HG03520 (cell line): ENCODE data around the gene PAX5.

Experiments used
- ATAC-seq: cut with Tn5 transposase; IDR thresholded peaks from one replicate; pipeline ENCODE4 v1.9.1; 2021; ENCODE audit warnings: mild to moderate bottlenecking, moderate library complexity; ENCODE audit not compliant: unreplicated experiment

Gene PAX5

DNA sequence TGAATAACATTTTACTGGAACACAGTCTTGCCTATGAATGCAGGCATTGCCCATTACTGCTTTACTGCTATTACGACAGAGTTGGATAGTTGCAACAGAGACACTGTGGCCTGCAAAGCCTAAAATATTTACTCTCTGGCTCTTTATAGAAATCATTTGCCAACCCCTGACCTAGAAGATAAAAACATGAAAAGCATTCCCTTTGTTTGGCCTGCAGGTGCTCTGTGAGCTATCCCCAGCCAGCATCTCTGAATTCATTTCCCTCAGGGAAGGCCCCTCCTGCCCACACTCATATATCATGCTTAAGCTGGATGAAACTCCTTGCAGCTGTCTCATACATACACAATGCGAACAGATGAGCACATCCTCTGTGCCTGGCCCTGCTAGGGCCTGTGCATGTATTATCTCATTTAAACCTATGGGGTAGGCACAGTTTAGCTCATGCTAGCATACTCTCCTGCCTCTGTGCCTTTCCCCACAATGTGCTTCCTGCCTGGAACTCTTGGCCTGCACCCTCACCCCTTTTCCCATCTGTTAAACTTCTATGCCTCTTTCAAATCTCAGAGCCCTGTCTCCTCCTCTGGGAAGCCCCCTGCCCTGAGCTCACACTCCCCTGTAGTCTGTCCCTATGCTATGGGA, 193.1 kb downstream of the PAX5 start:
- no peak for ATAC-seq

DNA sequence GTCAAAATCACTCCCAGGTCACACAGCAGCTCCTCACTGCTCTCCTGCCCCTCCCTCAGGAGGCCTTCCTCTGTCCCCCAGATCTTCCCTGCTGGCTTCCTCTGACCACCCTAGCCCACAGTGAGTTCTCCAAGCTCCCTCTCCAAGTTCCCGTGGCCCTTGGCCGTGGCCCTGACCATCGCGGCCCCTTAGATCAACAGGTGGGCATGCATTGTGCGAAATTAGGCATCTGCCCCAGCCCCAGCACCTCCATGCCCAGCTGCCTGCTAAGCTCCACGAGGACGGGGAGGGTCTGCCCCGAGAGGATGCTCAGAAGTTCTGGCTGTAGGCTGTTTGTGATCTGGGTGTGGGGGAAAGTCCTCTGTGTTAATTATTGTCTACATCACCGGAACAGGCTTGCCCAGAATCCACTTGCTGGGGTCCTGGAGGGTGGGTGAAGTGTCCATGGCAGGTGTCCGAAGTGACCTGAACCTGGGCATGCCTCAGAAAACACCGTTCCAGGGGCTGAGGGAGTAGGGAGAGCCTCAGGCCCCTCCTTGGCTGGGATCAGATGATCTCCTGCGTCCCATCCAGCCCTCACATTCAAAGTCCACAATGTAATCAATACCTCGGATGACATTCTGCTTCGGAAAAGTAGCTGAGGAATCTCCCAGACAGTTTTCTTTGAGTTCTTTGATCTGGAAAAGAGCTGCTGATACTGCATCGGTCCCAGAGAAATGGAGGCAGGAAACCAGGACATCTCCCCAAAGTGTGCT, 194.8 kb downstream of the PAX5 start:
- no peak for ATAC-seq

DNA sequence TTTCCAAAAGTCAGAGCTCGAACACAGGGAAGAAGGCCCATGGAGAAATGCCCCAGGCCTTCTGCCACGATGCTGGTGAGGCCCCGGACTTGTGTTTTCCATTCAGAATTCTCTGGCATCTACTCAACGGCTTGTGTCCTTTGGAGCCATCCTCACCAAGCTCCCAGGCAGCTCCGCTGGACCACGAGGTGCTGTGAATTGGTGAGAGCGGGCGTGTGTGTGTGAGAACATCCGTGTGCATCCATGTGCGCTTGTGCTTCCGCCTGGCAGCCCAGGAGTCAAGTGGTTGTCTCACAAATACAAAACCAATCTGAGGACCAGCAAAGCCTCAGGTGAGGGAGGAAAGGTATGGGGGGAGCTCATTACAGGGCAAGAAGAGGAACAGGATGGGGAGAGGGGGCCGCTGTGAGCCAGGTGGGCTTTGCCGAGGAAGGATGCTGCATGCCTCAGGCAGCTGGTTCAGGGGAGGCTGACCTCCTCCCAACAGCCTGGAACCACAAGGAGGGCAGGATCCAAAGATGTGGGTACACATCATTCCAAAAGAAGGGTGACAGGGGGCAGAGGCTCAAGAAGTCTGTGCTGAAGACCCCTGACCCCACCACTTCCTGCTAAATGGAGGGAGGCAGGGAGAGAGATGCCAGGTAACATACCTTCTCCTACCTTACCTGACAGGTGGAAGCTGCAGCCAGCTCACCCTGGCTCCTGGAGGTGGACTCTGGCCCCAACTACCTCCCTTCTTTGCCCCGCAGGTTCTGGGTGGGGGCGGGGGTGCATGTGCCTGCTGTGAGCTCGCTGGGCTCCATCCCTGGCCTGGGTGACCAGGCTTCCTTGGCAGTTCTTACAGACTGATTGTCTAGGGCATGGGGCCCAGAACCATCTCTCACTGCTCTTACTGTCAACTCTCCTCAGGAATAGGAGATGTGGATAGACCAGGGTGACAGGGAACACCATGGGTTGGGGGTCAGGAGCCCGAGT, 196.3 kb downstream of the PAX5 start:
- ATAC-seq: no peak

DNA sequence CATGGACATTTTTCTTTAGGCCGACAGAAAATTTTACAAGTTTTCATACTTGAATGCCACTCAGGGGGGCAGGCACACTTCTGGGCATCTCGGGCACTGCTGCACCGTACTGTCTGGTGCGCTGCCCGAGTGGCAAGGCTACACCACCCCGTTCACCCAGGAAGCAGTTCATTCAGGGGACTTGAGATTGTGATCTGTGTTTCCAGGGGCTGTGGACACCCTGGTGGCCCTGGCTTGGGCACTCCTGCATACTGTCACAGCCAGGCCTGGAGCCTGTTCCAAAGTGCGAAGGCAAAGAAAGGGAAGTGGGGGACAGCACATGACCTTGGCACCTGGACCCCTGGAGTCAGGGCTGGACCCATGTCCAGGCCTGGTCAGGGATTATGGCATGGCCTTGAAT, 197.6 kb downstream of the PAX5 start:
- ATAC-seq: no peak

DNA sequence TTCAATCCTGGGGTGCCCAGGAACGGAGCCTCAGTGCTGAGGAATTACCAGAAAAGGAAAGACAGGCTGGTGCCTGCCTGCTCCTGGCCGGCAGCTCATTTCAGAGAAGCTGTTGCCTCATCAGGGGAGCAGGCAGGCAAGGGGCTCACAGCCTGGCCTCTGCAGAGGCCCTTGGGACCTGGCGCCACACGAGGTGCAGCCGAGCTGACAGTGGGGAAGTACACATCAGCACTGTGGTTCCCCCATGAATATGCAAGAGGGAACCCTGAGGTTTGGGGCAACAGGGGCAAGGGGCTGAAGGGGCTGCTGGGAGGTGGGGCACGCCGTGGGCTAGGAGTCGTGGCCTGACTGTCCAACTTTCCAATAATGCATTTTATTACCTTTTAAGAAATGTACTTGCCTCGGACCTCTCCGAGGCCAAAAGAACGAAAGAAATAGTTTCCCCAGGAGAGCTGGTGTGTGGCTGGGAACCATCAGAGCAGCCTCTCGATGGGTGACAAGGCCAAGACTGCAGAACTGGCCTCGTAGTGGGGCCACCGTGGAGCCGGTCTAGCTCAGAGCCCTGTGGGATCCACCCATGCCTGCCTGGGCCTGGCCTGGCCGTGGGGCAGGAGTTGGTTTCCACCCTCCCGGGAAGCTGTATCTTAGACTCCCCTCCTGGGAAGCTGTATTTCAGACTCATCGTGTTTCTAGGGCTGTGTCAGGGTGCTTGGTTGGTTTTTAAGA, 198.6 kb downstream of the PAX5 start:
- ATAC-seq: no peak

DNA sequence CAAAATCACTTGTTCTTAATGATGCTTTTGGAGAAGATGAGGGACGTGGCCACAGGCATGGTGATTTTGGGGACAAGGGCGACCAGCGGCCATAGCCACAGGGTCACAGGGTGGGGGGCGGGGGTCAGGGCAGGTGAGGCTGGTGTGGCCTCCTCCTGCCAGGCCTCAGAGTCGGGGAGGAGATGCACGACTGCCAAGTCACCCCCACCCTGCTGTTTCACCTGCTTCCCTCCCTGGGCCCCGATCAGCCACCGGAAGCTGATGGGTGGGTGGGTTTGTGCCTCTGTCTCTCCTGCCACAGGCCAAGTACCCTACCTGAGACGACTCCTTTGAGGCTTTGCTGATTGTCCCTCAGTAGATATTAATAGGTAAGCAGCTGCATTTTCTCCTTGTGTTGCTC, 199.3 kb downstream of the PAX5 start:
- ATAC-seq: no peak

DNA sequence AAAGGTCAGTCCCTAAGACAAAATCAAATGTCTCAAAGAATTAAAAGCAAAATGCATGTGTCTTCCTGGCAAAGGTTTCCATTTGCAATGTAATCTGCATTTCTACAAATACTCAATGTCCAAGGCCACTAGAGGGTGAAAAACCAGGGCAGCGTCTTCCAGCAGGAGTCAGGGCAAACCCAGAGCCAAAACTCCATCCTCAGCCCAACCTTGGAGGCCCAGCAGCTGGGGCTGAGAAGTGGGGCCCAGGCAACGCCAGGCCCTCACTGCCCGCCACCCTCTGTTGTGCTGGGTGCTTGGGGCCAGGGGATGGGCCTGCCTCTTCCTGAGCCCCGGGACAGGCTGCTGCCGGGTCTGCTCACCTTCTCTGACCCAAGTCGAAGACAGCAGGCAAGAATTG, 200.1 kb downstream of the PAX5 start:
- ATAC-seq: no peak

DNA sequence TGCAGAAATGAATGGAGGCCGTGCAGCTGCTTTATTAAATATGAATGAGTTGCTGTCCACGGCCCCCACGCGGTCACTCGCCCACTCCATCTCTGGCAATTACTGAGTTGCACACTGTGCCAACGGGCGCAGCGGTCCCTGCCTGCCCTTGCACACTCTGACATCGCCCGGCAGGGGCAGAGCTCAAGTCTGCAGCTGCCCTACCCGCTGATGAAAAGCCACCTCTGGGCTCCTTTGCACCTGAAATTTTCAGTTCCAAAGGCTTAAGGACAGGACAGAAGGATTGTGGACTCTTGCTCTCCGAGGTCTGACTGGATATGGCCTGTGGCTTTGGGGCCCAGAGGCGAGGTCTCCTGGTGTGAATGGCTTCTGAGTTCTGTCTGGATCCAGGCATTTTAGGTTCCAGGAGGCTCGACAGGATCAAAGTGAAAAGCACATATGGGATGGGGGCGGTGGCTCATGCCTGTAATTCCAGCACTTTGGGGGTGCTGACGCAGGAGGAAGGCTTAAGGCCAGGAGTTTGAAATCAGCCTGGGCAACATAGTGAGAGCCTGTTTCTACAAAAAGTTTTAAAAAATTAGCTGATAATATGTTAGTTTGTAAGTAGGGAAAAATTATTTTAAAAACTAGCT, 201.8 kb downstream of the PAX5 start:
- no peak for ATAC-seq

DNA sequence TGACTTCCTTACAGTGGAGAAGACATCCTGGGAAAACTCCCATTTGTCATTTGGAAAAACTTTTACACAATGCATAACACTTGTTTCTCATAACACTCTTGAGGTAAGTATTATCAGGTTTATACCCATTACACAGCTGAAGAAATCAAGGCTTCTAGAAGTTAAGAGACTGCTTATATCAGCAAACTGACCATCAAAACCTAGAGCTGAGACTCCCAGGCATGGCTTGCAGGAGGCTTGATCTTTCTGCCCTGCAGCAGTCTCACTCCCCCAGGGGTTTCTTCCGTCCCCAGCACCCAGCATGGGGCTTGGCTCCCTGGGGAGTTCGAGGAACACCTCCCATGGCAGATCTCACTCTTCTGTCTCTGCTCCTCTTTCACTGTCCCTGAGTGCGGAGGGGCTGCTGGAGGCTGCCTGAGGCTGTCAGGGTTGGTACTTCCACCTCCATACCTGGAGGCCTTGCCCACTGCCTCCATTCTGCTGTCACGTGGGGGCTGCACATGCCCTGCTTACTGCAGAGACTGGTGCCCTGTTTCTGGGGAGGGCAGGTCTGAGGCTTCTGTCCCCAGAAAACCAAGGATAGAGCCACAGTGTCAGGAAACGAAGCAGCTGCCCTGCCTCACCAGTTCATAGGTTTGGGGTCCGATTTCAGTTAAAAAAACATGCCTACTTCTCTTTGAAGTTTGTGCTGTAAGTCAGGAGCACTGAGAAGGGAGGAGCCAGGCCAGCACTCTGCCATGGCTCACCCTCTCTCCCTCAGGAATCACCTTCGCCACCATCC, 202.5 kb downstream of the PAX5 start:
- ATAC-seq: no peak

DNA sequence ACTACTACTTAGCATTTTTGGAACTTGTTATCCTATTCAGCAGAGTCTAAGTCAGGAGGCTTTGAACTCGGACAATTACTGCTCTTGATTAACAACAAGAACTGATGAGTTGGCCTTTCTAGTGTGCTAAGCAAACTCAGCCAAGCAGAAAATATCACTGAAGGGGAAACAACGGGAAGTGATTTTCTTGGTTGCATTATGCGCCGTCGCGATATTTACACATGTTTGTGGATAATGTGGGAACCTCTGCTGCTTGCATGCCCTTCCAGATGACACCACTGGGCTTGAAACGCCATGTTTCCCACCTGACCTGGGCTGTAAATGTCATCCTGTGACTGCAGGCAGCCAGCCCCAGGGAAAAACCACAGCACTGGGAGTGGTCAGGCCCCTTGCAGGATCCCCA, 205.5 kb downstream of the PAX5 start:
- no peak for ATAC-seq

DNA sequence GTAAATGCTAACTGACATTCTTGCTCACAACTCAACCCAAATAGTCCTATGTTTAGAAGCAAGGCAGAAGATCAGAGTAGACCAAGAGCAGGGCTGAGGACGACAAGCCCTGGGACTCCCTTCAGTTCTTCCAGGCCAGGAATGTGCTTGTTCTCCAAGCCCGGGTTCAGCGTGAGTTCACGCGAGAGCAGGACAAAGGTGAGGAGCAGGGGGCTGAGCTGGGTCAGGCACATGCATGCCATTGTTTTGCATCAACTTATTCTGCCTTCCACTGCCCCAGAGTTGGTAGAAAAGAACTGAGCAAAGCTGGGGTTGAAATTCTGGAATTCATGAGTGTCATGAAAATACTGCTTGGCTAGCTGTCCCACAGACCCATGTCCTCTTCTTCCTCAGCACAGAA, 206.5 kb downstream of the PAX5 start:
- ATAC-seq: no peak

DNA sequence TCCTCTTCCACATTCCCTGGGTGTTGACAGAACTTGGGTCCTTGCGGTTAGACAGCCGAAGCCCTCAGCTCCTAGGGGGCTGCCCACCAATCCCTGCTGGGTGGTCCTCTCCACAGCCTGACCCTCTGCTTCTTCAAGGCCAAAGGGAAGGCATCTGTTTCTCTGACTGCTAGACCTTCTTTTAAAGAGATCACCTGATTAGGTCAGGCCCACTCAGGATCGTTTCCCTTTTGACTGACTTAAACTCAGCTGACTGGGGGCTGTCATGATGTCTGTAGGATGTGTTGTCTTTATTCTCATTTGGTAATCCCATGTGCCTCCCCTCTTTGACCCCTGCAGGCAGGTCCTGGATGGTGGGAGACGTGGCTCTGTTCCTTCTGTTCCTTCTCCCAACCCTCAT, 207.5 kb downstream of the PAX5 start:
- ATAC-seq: no peak

DNA sequence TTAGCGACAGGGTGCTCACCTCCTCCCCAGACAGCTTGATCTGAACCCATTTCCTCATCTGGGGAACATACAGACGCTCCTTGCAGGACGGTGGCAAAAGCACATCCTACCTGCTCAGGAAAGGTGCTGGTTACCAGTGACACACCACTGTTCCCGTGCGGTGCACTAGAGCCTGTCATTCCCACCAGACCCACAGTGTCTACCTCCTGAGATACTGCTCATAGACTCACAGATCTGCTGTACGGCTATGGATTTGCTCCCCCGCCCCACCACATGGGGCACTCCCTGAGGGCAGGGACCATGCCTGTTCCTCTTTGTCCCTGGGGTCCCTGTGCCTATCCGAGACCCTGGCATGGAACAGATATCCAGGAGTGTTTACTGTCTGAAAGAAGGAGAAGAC, 208.9 kb downstream of the PAX5 start:
- ATAC-seq: no peak

DNA sequence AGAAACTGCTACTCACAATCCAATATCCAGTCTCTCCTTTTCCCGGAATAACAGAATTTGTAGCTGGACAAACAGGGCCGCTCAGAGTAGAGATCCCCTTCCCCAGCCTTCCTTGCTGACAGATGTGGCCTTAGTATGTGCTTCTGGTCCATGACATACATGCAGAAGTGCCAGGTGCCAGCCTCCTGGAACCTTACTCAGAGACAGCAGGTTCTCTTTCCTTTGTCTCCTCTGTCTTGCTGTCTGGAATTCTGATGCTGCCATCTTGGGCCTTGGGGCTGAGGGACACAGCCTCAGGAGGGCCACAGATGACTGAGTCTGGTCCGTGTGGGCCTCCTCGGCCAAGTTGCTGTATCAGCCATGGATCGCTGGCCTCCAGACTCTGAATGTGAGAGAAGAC, 210.1 kb downstream of the PAX5 start:
- ATAC-seq: no peak

DNA sequence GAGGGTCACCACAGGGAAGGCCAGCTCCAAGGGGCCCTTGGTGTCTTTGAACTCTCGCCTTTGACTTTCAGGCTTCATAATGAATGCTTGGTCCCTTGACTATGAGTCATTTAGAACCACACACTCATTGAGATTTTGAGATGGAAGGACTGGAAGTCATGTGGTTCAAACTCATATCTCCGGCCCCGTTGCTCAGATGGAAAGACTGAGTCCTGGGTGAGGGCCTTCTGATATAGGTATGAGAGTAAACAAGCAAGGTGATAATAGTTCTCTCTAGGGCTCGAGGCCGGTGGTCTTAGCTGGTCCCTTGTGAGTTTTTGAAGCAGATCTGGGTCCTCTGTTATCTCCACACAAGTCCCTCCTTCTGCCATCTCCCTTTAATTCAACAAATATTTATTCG, 210.6 kb downstream of the PAX5 start:
- no peak for ATAC-seq

DNA sequence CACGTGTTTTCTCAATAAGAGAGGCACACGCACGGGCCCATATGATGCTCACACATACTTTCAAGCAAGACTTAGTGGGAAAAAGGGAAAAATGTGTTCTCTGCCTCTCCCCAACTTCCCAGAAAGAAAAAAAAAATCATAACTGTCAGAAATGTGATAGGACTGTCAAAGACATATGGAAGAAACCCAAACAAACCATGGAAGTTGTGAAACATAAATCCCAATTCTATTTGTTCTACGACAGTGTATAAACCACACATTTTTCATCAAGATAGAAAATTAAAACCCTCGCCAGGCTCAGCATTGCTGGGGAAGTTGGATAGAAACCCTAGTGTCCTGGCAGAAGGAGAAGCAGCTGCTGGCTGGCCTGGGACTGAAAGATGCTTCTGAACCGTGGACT, 211.9 kb downstream of the PAX5 start:
- no peak for ATAC-seq

DNA sequence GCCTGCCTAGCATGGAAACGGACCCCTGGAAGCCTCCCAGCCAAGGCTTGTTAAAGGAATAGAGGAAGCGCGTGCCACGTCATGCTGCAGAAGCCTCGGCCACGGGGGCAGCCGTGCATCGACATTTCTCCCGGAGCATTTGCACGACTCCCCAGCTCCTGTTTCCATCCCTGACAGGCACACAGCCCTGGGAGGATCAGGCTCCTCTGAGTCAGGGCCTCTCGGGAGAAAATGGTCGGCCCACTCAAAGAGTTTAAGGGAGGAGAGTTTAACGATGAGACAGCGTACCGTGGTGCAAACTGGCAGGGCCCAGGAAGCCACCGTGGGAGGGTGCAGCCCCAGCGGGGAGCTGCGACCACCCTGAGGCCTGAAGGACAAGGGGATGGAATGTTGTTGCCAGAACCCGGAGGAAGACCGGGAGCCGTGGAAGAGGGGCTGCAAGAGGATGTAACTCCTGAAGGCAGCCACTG, 213.6 kb downstream of the PAX5 start:
- ATAC-seq: no peak

DNA sequence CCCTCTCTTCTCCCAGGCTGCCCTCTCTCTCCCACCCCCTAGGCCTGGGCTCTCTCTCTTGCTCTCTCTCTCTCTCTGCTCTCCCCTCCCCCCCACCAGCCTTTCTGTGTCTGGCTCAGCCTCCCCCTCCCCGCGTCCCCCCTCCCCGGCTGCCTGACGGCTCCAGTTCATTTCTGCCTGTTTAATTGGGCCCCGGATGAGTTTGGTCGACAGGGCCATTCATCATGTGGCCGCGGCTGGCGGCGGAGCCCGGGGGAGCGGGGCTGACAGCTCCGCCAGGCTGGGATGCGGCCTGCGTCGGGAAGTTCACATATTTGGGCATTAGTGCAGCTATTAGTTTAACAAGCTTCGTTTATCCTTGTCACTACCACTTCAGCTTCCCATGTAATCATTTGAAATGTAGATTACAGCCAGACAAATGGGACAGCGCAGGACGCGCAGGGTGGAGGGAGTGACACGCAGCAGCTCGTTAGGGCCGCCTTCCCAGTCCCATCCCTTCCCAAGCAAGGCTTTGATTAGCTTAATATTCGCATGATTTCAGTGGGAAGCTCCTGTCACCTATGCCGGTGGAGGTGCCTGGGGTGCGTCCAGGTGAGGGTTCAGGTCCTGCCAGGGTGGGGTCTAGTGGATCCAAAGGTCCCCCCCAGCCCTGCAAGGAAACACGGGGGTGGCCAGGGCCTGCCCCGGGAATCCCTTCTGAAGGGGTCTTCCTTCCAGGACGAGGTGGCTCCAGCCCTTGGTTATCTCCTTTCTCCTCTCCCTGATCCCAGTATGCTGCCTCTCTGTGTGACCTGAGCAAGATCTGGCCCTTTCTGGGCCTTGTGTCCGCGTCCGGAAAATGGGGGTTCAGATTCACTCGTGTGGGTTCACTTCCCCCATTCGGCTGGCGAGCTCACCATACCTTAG, 214.8 kb downstream of the PAX5 start:
- no peak for ATAC-seq
